Hematopoietic multipotent progenitor cell treated with erythropoietin and hydrocortisone succinate and interleukin-3 and kit ligand, for 17 days (in vitro differentiated cells): ENCODE measurements around the gene PLXNA1.
A peak's percentile ranks its signal among the peaks of the same experiment; 100 is the strongest.

Experiments used
- DNase-seq: peaks from one replicate; pipeline ENCODE4 v3.0.0-alpha.2; 2015; ENCODE audit warnings: low spot score

The PLXNA1 gene

DNA sequence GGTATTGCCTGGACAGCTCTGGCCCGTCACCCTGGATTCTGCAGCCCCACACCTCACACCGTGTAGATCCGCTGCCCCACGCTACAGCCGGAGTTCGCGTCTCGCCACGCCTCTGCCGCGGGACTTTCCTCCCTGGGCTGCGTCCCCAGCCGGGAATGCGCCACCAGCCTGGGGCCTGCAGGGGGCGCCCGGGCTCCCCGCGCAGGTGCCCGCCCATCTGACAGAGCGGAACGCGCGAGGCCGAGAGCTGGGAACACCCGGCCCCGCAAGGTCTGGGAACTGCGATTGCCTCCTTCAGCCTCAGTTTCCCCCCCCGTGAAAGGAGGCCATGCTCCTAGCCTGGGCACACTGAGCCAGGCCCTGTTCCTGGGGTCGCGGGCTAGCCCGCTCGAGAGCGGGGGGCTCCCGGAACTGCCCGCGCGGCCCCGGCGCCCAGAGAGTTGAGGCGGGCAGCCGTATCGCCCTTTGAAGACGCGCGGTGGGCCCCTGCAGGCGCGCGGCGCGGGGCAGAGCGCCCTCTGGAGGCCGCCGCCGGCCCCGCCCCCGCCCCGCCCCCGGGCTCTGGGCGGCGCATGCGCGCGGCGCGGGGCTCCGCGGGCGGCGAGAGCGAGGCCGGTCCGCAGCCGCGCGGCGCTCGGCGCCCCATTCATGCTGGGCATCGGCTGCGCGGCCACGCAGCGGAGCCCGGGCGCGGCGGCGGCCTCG lies at the start of gene PLXNA1:
Gene PLXNA1 (plus strand): TSS at position 645 of the 705 bp plus-strand sequence. CDS start 5,479 bp downstream, outside the sequence.
- peak; percentile 86 for DNase-seq

DNA sequence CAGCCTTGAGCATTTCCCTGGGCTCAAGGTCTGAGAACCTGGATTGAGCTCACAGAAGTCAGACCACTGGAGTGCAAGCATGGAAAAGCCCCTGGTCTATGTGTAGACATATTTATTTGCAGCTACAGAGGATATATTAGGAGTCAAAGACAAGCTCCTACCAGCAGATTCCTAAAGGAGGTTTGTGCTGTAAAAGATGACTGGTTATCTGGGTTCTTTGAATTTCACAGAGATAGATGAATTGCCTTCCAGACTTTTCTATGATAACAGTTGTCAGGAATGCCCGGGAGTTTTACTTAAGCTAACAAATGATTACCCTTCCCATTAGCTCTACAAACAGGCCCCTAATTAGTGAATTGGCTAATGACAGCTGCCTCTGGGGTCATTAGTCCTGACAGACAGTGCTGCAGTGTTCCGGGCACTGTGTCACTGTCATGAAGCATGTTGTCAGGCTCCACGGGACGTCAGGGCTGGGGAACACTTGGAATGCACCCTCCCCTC lies 48.8 kb upstream of the PLXNA1 start:
- no peak for DNase-seq

DNA sequence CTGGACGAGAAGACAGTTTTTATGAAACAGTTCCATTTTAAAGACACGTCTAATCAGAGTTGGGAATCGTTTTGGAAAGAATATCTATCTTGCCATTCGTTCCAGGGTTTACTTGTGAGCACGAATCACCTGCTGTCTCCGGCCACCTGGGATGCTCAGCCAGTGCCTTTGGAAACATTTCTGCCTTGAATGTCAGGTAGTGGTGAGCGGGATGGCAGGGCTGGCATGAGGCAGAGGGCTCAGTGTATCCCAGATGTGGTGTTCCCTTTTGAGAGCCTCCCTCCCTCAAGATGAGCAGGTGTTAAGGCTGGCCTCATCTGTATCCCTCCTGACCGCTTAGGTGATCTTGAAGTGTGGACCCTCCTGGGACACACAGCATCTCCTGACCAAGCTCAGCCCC lies 47.9 kb upstream of the PLXNA1 start:
- DNase-seq, result no peak

DNA sequence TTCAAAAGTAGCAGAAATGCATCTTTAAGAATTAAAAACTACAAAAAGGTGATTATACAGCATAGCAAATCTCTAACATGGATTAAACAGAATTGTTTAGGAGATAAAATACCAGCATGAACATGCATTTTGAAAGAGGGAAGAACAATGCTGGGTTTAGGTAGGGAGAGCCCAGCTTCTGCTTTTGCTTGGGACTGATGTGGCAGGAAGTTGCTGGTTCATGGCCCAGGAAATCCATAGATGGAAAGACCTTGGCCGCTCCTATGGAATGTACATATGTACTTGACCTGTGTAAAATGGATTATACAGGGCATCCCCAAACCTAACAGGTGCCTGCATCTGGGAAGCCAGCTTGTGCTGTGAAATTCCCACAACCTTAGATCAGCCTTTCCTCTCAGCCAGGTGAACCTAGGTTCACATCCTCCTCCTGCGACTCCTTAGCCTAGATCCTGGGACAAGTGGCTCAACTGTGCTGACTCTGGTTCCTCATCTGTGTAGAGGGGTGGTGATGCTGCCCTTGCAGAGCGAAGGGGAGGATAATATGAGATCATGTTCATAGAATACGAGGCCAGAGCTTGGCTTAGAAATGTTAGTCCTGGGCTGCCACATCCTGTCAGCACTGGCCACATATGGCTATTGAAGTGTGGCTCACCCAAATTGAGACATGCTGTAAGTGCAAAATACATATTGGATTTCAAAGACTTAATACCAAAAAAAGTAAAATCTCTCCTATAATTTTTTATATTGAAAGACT lies 47.0 kb upstream of the PLXNA1 start:
- no peak for DNase-seq

DNA sequence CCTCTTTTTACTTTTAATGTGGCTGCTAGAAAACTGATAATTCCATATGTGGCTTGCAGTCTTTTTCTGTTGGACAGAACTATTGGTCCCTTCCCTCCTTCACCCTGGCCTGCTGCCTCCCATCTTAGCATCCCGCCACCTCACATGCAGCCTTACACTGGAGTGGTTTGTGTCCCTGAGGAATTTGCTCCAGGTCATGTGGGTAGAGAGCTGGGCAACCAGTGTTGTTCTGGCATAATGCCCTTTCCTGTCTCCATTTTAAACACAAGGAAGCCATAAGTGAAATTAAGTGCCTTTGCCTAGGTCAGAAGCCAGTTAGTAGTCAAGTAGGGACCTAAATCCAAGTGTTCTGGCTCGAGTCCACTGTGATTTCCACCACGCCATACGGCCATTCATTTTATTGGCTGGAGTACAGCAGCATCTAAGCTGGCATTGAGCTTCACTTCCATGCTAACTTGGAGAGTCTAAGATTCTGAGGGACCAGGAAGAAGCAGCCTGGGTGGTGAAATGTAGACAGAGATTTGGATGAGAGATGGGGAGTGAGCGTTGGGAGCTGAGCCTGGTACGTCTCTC lies 46.0 kb upstream of the PLXNA1 start:
- DNase-seq, result no peak

DNA sequence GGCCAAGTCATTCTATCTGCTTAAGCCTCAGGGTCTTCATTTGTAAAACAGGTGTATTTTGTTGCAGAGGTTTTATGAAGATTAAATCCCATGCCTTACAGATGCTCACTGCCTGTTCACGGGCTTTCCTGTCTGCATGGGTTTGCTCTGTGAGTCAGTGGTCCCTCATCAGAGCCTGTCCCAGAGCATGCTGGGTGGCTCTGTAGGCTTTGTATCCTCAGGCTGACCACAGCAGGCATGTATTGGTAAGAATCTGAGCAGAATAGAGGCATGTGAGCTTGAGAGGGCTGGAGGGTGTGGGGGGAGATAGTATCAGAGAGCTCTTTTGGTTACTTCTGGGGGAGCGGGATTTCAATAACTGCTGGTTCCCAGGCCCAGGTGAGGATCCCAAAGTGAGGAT lies 45.4 kb upstream of the PLXNA1 start:
- no peak for DNase-seq

DNA sequence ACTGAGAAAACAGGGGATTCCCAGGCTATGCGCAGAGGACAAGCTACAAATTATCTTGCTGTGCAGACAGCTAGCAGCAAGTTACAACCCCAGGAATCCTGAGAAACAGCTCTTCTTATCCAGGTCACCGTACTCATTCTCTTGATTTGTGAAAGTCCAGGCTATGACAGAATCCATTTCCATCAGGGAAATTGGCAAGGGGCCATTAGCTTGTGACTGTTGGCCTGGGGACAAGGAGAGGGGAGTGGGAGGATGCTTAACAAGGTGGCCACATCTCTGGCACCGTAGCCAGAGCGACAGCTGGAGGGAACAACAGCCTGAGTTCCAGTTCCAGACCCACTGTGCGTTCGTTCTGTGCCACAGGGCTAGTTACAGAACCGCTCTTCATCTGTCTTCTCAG lies 44.9 kb upstream of the PLXNA1 start:
- DNase-seq, result no peak

DNA sequence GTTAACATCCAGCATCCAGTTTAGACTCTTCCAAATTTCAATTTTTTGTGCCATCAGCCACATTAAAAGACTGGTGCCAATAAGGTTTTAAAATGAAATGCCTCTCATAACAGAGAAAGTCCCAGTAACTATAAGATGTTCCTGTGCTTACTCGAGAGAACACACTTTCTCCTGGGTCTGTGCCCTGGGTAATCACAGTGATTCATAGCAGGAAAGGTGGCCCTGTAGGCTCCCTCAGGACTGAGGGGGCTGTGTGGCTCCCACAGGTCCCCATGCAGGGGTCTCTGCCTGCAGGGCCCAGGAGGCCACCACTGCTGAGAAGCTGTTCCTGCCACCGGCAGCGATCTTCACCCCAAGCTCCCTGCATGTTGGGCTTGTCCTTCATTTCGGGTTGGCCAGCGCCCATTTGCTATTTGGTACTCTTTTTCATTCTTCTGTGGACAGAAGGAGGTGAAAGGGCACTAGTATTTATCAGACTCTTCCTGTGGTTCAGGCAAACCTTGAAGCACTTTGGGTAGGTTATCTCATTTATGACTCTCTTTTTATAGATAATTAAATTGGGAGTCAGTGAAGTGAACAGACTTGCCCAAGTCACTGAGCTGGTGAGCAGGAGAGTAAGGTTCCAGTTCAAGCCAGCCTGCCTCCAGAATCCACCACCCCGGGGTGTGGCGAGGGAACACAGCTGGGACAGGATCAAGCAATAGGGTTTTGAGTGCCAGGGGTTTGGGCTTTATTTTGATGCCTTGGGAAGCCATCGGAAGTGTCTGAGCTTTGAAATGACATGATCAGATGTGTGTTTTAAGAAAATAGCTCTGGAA lies 44.2 kb upstream of the PLXNA1 start:
- no peak for DNase-seq

DNA sequence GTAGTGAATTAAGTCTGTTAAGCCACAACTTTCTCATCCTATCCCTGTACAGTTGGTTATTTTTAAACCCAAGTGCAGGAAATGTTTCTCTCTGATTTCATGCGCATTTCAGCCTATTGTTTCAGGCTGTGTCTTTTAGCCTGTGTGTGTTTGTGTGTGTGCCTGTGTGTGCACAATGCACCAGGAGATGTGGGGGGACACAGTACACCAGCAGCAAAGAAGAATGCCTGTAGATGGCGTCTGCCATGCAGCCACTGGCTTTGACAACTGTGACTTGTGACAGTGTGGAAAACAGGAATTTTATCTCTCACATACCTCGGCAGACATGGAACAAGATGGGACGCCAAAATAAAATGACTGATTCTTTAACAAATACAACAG lies 43.6 kb upstream of the PLXNA1 start:
- no peak for DNase-seq

DNA sequence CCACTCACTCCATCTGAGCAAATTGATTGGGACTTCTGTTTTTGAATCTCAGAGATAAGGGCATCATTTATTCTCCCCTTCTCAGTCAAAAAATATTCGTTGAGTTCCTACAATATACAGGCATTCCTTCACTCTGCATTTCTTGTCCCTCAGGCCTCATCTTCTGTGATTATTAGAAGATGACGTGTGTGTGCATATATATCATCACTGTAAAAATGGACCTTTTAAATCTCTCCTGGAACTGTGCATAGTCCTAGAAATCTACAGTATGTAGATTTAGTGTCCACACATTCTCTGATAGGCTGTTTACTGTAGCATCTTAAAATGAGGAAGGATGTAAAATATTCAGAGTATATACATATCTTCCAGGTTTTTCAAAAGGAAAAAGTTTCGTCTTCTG lies 43.2 kb upstream of the PLXNA1 start:
- DNase-seq, result no peak

DNA sequence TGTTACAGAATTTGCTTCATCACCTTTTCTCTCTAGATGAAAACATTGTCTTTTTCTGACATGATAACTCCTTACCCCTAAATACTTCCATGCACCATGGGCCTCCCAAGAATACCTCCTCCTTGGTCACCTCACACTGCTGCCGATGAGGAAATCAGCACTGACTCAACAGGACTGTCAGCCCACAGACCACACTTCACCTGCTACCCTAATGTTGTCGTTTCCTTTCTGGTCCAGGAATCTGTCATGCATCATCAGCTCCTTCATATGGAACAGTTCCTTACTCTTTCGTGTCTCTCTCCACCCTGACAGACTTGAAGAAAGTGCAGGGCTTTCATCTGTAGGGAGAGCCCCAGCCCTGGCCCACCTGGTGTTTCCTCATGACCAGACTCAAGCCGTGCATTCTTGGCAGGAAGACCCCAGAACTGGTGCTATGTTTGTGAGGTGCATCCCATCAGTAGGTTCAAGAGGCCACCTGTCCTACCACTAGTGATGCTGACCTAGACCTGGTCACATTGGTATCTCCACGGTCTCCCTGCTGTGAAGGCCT lies 41.1 kb upstream of the PLXNA1 start:
- DNase-seq, result no peak

DNA sequence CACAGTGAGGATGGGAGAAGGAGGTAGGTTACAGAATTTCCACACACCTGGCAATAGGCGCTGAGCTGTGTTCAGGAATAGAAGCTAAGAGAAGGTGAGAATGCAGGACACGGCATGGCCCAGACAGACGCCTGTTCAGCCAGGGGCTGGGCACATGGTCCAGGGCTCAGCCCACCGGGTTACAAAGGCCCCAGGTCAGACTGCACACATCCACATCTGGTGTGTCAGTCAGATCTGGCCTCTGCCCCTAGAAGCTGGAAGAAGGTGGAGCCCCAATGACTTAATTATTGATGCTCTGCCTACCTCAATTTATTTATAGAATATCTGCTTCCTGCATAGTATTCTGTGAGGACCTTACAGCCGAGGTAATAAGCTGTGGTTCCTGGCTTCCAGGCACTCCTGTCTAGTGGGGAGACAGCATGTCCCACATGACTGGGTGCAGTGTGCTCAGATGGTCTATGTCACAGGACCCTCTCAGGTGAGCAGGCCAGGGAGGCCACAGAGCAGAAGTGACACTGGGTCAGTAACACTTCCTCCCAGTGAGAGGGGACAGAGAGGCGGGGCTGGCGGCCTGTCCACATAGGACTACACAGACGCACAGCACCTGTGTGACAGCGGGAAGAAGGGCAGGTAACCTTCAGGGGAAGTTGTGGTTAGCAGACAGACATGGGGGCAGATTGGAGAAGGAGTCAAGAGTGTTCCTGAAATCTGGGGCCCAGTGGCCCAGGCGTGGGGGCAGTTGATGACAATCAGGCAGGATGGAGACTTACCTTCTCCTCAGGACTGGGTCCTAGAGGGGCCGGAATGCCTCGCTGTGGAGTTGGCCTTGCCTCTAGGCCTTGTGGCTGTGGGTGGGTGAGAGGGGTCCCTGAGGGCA lies 38.6 kb upstream of the PLXNA1 start:
- DNase-seq, result no peak

DNA sequence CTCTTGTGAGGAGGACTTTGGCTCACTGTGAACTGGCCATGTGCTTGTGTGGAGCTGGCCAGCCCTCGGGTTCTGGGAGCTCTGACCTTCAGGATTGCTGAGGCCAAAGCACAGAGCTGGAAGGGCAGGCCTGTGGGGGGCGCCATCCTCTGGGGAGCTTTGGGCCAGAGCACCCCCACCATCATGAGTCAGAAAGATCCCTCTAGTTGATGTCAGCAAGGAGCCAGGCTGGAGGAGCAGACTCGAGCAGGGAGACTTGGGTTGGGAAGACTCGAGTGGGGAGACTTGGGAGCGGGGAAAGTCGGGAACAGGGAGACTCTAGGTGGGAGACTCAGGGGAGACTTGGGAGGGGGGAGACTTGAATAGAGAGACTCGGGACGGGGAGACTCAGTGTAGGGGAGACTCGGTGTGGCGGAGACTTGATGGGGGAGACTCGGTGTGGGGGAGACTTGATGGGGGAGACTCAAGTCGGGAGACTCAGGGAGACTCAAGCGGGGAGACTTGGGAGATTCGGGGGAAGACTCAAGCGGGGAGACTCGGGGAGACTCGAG lies 37.7 kb upstream of the PLXNA1 start:
- DNase-seq, result no peak

DNA sequence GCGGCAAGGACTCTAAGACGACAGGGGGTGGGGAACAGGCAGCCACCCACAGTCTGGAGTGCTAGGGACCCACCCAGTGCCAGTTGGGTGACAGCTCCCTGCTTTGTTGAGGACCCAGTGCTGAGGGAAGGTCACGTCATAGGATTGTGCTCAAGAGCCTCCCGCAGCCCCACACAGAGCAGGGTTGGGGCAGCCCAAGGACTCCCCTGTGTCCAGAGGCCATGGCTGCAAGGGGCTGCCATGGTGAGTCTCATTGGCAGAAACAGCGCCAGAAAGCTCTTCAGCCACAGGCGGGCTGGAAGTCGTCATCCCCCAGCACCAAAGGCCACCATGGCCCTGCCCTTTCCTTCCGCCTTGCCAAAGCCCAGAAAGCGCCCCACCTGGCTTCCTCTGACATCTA lies 37.0 kb upstream of the PLXNA1 start:
- DNase-seq, result no peak

DNA sequence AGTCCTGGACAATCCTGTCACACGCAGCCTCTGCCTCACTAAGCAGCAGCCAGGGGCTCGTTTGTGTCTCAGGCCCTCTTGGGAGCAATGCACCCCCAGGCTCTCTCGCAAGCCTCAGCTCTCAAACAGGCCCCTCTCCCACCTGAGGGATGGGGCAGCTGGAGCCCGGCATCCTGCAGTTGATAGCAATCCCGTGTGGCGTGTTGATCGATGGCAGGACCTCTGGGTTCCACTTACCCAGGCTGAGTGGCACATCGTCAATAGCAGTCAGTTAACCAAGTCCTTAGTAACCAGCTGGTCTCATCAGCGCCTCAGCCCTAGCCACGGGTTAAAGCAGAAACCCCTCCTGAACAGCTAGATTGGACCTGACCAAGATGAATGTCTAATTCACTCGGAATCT lies 36.5 kb upstream of the PLXNA1 start:
- no peak for DNase-seq

DNA sequence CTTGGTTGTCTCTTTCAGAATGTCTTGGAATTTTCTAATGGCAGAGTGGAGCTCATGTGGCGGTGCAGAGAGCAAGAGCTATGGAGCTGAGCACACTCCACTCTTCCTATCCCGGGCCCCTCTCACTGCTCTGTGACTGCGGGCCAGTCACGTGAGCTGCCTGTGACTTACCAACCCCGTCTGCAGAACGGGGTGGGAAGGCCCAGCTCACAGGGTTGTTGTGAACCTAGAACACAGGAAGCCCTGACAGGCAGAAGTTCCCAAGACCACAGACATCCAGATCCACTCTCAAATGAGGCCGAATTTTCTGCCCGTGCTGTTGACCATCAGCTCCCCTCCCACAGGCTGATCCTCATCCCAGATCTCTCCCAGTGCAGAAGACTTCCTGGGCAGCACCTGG lies 35.5 kb upstream of the PLXNA1 start:
- no peak for DNase-seq

DNA sequence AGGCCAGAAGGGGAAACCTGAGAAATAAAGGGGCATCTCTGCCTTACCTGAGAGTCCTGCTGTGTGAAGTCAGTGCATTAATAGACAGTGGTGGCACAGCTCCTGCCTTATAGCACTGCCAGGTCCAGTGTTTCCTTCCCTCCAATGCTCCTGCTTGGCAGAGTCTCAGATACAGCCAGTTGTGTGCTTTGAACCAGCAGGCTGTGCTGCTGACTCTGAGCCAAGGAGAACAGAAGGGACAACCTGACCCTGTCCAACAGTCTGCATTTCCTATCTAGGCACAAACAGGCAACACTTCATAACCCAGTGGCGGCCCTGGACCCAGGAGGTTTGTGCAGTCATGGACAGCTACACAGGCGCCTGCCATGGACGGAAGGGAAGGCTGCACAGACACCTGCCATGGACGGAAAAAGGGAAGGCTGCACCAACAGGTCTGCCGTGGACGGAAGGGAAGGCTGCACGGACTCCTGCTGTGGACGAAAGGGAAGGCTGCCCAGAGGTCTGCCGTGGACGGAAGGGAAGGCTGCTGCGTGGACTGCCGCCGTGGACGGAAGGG lies 33.9 kb upstream of the PLXNA1 start:
- no peak for DNase-seq

DNA sequence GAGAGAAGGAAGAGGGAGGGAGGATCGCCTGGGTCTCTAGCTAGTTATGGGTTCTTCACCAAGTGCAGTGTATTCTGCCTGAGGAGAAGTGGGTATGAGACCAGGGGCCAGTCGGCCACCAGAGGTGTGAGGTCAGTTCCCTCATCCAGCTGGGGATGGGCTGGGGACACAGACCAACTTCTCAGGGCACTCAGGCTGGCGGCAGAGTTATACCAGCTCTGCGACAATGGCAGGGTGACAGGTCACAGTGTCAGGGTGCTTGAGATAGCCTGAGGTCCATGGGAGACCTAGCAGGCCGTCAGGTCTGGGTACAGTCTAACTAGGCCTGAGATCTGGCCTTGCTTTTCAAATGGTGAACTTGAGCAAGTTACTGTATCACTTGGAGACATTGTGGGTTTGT lies 31.4 kb upstream of the PLXNA1 start:
- DNase-seq, result no peak

DNA sequence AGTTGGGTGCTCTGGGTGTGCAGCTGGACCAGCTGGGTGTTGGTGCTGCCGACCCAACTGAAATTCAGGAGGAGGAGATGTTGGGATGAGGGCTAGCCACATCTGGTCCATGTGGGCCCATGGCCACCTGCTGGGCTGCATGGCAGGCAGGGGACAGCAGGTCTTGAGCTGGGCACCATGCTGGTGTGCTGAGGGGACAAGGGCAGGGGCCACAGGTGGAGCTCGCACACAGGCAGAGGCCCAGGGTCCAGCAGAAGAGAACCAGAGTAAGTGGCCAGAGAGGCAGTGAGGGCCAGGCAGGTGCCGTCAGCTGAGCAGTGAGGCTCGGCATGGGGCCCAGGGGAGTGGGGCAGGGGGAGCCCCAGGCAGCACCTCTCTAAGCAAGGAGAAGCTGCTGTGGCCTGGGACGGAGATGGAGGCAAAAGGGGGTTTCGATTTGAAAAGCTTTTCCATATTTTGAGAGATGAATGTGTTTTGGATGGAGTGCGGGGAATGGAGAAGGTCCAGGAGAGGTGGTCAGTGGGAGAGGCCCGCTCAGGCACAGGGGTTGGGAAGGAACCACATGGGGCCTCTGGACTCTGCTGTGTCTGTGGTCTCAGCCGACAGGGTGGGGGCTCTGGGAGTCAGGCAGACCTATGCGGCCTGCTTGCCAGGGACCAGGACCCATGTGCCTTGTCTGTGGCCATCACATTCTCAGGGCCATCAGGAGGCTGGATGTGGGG lies 30.5 kb upstream of the PLXNA1 start:
- no peak for DNase-seq
